Astrocyte of the hippocampus (primary cell): ENCODE data around the gene UFC1.
A peak's percentile ranks its signal among the peaks of the same experiment; 100 is the strongest.

Source experiments
- DNase-seq: peaks from one replicate; pipeline ENCODE4 v3.0.0; 2011; ENCODE audit warnings: low read depth, low spot score

UFC1 gene

DNA sequence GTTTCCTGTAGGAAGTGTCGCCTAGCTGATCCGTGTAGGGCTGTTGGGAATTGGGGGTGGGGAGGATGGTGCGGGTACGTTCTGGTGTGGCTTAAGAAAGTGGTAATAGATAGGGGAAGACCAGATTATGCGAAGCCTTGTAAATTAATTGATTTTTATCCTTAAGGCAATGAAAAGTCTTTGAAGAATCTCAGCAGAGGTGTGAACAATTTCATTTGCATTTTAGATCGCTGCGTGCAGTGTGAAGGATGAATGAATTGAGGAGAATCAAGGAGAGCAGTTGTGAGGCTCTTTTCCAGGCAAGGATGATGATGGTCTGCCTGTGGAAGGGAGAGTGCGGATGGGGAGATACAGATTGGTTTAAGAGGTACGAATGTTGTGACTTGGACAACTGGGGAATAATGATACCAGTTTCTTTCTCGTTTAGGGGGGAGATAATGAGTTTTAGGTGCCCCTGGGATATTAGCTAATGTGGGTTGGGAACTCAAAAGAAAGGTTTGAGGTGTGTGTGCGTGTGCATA lies 20.5 kb upstream of the UFC1 start:
- DNase-seq = no peak

DNA sequence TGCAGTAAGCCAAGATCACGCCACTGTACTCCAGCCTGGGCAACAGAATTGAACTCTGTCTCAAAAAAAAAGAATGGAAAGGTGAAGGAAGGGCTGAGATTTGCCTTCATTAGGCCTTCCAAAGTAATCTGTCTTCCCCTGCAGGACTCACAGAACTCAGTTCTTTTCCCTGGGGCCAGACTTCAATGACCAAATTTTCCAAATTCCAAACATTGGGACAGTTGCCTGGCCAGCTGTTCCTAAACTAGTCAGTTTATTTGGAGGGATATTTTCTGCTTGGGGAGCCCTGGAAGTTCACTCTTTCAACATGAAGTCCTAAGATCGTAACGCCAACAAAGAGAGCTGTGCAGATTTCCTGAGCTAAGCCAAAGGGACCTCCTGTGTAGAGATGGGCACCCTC lies 15.9 kb upstream of the UFC1 start:
- DNase-seq = no peak

DNA sequence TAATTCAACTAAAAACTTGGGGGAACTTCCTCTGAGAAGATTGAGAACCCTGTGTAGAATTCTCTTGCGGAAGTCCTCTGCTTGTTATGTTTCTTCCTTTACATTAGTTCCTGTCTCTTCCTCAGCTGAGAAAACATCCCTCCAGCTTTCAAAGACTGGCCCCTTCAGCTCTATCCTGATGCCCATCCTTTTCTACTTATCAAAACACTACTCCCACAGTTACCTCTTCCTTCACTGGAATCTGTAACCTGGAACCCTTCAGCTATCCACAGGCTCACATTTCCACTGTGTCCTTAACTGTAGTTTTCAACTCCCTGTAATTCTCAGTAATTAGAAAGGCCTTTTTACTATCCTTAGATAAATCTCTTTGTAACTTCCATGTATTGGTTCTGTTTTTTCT lies 15.3 kb upstream of the UFC1 start:
- DNase-seq = no peak

DNA sequence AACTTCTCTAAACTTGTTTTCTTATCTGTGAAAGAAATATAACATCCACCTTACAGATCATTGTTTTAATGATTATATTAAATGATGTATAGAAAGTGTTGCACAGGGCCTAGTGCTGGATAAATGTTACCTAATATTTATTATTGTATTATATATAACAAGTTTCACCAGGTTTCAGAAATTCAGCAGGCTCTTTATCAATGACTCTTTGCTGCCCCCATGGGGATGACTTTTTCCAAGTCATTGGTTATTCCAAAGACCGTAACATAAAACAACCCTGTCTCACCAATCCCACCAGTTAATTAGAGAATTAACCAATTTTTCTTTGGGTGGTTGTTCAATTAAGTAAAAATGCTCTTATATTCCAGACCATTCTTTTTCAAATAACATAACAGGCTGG lies 14.0 kb upstream of the UFC1 start:
- DNase-seq = peak; percentile 51

DNA sequence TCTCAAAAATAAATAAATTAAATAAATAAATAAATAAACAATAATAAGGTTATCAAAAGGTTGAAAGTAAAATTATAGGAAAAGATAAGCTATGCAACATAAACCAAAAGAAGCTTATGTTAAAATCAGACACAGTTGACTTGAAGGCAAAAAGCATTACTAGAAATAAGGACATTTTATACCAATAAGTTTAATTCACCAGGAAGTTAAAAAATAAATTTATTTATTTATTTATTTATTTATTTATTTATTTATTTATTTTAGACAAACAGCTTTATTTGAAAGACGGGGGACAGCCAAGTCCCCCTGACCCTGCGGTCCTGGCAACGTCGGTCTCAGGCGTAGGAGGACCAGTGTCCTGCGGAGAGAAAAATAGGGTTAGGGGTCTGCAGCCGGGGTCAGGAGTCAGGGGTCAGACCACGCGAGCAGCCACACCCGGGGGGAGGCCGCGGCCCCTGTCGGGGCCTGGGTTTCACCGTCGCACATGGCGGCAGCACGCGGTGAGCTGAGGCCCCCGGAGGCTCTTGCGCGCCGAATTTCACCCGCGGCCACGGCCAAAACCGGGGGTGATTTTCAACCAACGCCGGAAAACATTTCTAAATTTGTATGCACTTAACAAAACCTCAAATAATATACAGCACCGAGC lies 12.9 kb upstream of the UFC1 start:
- no peak for DNase-seq

DNA sequence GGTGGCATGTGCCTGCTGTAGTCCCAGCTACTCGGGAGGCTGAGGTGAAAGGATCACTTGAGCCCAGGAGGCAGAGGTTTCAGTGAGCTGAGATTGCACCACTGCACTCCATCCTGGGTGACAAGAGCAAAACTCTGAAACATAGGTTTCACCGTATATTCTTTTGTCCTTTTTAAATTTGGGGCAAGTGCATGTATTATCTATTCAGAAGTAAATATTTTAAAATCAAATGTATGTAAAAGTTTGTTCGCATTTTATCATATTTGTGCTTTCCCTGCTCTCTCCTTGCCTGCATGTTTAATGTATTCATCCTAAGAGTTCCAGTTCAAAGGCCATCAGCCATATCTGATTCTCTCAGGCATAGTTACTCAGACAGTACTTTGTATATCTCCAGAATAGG lies 7.9 kb upstream of the UFC1 start:
- no peak for DNase-seq

GRCh38 chr1:161153176-161153575 lies 602 bp upstream of the UFC1 start:
- no peak for DNase-seq

DNA sequence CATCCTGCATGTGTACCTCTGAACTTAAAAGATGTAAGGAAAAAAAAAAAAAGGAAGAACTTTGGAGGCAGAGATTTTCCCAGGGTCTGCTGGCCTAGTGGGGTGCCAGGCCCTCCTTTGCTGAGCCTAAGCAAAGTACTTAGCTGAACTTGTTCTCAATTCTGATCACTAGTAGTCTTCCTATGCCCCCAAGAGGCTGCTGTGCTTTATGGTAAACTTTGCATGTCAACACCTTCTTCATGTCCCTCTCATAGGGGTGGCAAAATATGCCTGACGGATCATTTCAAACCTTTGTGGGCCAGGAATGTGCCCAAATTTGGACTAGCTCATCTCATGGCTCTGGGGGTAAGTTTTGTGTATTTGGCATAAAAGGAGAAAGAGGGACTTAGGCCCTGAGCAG lies 4.1 kb downstream of the UFC1 start:
- no peak for DNase-seq

- no peak for DNase-seq
Observed at GRCh38 chr1:161158316-161159010, 4.7 kb downstream of the UFC1 start.

GRCh38 chr1:161159087-161159912 lies 5.5 kb downstream of the UFC1 start, which contains the start of gene USP21:
USP21 (plus strand) TSS chr1:161159500; CDS start chr1:161160641, 1,141 bp downstream.
- DNase-seq = peak; percentile 97

- no peak for DNase-seq
Observed at GRCh38 chr1:161159913-161160243, 6.1 kb downstream of the UFC1 start.

DNA sequence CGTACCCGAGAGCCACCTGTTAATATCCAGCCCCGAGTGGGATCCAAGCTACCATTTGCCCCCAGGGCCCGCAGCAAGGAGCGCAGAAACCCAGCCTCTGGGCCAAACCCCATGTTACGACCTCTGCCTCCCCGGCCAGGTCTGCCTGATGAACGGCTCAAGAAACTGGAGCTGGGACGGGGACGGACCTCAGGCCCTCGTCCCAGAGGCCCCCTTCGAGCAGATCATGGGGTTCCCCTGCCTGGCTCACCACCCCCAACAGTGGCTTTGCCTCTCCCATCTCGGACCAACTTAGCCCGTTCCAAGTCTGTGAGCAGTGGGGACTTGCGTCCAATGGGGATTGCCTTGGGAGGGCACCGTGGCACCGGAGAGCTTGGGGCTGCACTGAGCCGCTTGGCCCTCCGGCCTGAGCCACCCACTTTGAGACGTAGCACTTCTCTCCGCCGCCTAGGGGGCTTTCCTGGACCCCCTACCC lies 6.9 kb downstream of the UFC1 start:
- DNase-seq = no peak

DNA sequence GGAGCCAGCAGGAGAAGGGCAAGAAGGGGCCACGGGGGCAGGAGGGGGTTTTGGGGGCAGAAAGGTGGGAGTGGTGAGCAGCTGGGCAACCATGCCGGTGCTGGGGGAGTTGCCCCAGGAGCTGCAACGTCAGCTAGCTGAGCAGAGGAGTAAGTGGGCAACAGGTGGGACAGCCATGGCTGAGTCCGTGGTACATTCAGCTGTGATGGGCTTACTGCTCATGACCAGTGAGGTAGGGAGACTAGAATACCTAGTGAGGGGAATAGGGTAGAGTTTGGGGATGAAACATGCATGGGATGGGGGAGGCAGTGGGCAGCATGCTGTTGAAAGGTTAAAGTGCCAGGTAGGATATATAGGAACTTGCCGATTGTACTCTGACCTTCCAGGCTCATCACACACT lies 7.9 kb downstream of the UFC1 start:
- DNase-seq = no peak

DNA sequence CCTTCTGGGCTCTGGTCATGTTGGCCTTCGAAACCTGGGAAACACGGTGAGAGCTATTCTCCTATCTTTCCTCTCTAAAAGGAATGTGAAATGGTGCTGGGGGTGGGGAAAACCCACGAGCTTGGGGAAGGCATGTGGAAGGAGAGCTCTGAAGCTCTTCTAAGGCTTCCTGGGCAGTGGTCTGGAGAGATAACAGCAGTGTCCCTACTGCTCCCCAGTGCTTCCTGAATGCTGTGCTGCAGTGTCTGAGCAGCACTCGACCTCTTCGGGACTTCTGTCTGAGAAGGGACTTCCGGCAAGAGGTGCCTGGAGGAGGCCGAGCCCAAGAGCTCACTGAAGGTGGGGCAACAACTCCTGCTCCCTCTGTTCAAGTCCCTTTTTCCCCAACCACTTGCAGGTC lies 8.3 kb downstream of the UFC1 start:
- no peak for DNase-seq

DNA sequence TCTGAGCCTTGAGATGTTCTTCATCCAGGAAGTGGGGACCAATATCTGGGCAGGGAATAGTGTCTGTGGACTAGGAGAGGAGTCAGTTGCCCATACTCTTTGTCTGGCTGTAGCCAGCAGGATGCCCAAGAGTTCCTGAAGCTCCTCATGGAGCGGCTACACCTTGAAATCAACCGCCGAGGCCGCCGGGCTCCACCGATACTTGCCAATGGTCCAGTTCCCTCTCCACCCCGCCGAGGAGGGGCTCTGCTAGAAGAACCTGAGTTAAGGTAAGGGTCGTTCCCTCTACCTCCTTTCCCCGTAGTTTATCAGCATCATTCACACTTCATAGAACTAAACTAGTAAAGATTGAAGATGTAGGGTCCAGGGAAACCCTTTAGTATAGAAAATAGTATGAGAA lies 9.0 kb downstream of the UFC1 start:
- DNase-seq = no peak

- DNase-seq = no peak
Observed at GRCh38 chr1:161163793-161164192, 10.0 kb downstream of the UFC1 start.

GRCh38 chr1:161164901-161165610 lies 11.3 kb downstream of the UFC1 start:
- DNase-seq = no peak

DNA sequence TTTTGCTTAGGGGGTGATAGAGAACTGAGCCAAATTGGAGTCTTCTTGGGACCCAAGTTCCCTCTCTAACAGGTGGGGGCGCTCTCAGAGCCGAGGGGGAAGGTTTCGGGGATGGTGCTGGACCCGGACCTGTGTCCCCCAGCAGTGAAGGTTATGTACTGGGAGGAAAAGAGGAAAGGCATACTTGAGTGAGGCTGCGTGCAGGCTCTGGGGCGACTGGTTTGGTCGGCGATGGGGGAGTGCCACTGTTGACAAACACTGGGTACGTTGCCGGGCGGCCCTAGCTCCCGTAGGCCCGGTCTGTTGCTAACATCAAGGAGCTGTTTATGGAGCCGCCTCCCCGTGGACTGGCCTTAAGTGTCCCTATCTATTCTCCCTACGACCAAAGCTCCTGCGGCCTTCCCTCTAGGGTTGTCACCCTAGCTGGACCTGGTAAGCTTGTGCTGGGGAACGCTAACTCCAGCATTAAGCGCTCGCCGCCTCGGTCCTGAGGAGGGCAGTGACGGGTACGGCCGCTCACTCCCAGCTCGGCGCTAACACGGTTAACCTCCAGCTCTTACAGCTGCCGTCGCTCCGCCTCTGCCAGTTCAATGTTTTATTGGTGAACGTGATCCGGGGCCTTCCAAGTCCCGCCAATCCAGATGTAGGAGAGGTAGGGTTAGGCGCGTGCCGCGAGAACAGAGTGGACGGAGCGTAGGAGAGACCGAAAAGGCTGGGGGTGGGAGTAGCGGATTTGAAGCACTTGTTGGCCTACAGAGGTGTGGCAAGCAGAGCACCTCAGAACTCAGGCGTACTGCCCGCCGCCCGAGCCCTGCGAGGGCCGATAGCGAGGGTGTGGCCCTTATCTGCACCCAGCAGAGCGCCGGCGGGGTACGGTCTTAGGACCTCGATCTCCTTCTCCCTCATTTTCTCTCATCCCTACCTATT lies 12.2 kb downstream of the UFC1 start, which contains the start of gene PPOX:
Gene PPOX, plus strand, starts transcription at position 685 of the 927 bp plus-strand sequence. CDS start 422 bp downstream, outside the sequence.
- DNase-seq = peak; percentile 99

DNA sequence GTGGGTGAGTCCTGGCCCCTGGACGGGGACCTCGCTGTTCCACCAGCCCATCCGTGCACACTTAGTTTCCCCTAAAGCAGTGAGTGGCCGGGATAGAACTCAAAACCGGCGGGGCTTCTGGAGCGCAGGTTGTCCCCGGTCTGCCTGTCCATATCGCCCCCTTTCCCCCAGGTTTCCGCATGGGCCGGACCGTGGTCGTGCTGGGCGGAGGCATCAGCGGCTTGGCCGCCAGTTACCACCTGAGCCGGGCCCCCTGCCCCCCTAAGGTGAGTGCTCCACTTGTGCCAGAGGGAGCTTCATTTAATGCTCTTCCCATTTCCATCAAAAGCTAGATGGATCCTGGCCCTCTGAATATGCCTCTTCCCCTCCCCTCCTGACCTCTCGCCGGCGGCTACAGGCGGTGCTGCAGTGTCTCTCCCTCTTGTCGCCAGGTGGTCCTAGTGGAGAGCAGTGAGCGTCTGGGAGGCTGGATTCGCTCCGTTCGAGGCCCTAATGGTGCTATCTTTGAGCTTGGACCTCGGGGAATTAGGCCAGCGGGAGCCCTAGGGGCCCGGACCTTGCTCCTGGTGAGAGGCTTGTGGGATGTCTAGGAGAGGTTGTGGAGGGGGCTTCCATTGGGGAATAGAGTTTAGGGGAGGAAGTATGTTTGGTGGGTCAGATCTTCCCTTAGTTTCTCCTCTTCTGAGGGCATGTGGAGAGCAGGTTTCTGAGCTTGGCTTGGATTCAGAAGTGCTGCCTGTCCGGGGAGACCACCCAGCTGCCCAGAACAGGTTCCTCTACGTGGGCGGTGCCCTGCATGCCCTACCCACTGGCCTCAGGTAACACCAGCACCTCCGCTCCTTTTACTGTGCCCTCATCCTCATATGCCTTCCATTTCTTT lies 13.1 kb downstream of the UFC1 start:
- DNase-seq = peak; percentile 33
